CD4-positive, CD25-positive, alpha-beta regulatory T cell (primary cell): ENCODE results near the gene MAFF. TPM values are rescaled to one million over a fixed set of nuclear protein-coding genes. Genes with fewer than 3 reads are reported as not detected.
A peak's percentile ranks its signal among the peaks of the same experiment; 100 is the strongest.

Source experiments
- ATAC-seq, 2 donors: fragments of 150-1000 bp; cut with Tn5 transposase; one replicate each; pipeline ENCODE4 v1.10.0; 2021; ENCODE audit warnings: low read depth in 2 of 2, moderate number of reproducible peaks in 2 of 2, moderate library complexity in 1 of 2
- DNase-seq, 3 donors: peaks; one replicate each; pipeline versions ENCODE4 v3.0.0 to v3.0.0-alpha.2; 2012 to 2022; ENCODE audit warnings: mixed read lengths in 1 of 3
- H3K27ac ChIP-seq: one replicate; pipeline ENCODE4 v1.7.0; 2013; ENCODE audit warnings: mild to moderate bottlenecking, low read length; ENCODE audit not compliant: insufficient read depth, poor library complexity, severe bottlenecking
- H3K27me3 ChIP-seq: one replicate; pipeline ENCODE4 v1.7.0; 2013; ENCODE audit warnings: low read length; ENCODE audit not compliant: control insufficient read depth, insufficient read depth
- H3K36me3 ChIP-seq: one replicate; pipeline ENCODE4 v1.7.0; 2013; ENCODE audit warnings: mild to moderate bottlenecking, low read length, moderate library complexity; ENCODE audit not compliant: control insufficient read depth, insufficient read depth
- H3K4me1 ChIP-seq: 2 replicates; pipeline ENCODE4 v1.7.0; 2013; ENCODE audit warnings: mild to moderate bottlenecking, low read length; ENCODE audit not compliant: insufficient read depth, control insufficient read depth, poor library complexity, severe bottlenecking
- H3K4me3 ChIP-seq: one replicate; pipeline ENCODE4 v1.7.0; 2013; ENCODE audit warnings: low read depth, mild to moderate bottlenecking, low read length, moderate library complexity
- H3K9me3 ChIP-seq, 2 experiments: 1 replicate in 1 of 2; 2 replicates in 1 of 2; pipeline ENCODE4 v1.7.0; 2013; ENCODE audit warnings: low read length in 2 of 2, mild to moderate bottlenecking in 1 of 2, moderate library complexity in 1 of 2; ENCODE audit not compliant: control insufficient read depth in 2 of 2
- H3K27ac Mint-ChIP-seq, 3 donors: one replicate each; pipeline ENCODE4 v1.8.0; 2020 to 2022; ENCODE audit warnings: mild to moderate bottlenecking in 3 of 3, mixed read lengths in 3 of 3, moderate library complexity in 2 of 3
- H3K27me3 Mint-ChIP-seq: one replicate; pipeline ENCODE4 v1.8.0; 2022; ENCODE audit warnings: mild to moderate bottlenecking, mixed read lengths
- H3K36me3 Mint-ChIP-seq: one replicate; pipeline ENCODE4 v1.8.0; 2020; ENCODE audit warnings: mixed read lengths
- H3K4me1 Mint-ChIP-seq, 4 donors: one replicate each; pipeline ENCODE4 v1.8.0; 2020 to 2022; ENCODE audit warnings: mixed read lengths in 4 of 4, mild to moderate bottlenecking in 1 of 4
- H3K4me3 Mint-ChIP-seq, 4 donors: one replicate each; pipeline ENCODE4 v1.8.0; 2020 to 2022; ENCODE audit warnings: mild to moderate bottlenecking in 4 of 4, mixed read lengths in 4 of 4, moderate library complexity in 3 of 4
- H3K9me3 Mint-ChIP-seq, 7 donors: one replicate each; pipeline ENCODE4 v1.8.0; 2020 to 2022; ENCODE audit warnings: mixed read lengths in 7 of 7, mild to moderate bottlenecking in 3 of 7, moderate library complexity in 2 of 7
- polyA plus RNA-seq, 4 donors: library from polyadenylated mRNA; unstranded; fragments of 300-500 nt; fragmentation: Illumina TruSeq; gene quantifications; one replicate each; pipeline ENCODE4 v1.2.3, GENCODE V29; 2021
- total RNA-seq: library from RNA; stranded (reverse); gene quantifications from one replicate; pipeline ENCODE4 v1.2.3, GENCODE V29; 2022

MAFF gene
- total and polyA plus RNA-seq, 5 donors from 2014 or later = 1.4 to 39.4 (median 2.1) TPM

DNA sequence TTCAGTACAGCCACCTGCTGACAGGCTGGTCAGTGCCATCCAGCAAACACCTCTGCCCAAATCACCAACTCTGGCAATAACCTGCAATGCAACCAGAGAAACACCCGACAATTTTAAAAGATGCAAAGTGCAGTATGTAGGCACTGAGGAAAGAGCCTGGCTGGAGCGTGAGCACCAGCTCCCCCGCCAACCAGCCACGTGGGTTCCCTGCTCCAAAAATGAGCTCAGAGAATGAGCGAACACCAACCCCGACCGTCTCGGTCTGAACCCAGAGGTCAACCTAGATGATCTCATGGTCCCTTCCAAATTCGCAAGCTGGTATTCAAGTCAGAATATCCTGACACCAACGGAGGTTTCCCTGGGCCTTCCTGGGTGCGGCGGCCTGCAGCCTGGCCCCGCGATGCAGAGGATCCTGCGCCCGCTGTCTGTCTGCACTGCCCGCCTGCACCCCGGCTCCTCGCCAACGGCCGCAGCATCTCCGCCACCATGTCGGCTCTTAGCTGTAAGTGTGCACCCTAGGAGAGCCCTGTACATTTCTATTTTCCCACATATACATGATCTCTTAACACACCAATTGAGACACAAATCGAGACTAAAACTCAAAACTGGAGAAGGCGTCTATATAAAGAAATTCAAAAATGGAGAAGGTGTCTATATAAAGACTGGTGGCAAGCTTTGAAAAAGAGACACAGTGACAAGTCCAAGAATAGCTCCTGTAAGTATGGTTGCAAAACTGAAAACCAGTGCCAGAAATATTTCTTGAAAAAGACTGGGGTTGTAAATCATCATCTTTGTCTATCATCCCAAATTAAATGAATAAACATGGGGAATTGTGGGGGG, 48.2 kb downstream of the MAFF start:
- Mint-ChIP-seq H3K27me3 (no peaks in the 10 kb centered on the region), H3K4me3 (no peak overlapping the region), H3K36me3 (peaks cover 17% of the 10 kb centered on the region), H3K27ac (peak overlapping the region in 1 of 3 donors; percentile 3), H3K9me3 (no peaks in the 10 kb centered on the region), H3K4me1 (peaks cover 0 to 6% (median under 1%) of the 10 kb centered on the region in 4 donors)
- no peak overlapping the region for H3K27ac ChIP-seq
- H3K27me3 ChIP-seq = no peaks in the 10 kb centered on the region
- no peak for ATAC-seq
- no peak for DNase-seq
- no peak overlapping the region for H3K4me3 ChIP-seq
- H3K36me3 ChIP-seq = peaks cover 16% of the 10 kb centered on the region
- no peaks in the 10 kb centered on the region for H3K9me3 ChIP-seq
- H3K4me1 ChIP-seq = no peaks in the 10 kb centered on the region

DNA sequence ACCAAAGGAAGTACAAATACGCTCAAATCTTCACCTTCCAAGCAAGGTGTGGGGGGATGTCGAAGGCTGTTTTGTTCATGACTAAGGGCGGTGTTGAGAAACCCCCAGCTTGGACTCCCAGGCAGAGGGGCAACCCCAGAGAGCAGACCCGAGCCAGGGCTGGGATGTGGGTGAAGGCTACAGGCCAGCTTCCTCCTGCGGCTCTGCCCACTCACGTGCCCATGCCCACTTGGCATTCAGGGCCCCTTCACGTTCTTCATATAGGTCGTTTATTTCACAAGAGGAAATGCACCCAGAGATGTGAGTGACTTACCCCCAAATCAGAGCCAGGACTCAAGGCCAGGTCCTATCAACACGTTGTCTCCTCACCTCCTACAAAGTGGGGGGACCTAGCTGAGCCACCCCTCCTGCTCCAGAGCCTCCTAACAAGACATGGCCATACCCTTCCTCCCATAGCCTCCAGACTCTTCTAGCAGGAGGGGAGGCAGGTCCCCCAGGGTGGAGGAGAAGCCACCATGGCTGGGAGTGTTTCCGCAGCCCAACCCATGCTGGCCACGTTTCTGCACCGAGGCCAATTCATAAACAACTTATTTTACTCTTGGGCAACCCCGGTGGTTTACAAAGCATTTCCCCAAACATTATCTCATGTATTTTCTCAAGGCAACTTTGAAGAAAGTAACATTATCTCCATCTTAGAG, 49.0 kb downstream of the MAFF start:
- no peaks in the 10 kb centered on the region for H3K9me3 Mint-ChIP-seq
- ATAC-seq (no peak), DNase-seq (no peak)
- H3K27ac Mint-ChIP-seq = peak overlapping the region in 1 of 3 donors; percentile 3
- Histone ChIP-seq H3K9me3 (no peaks in the 10 kb centered on the region), H3K27ac (no peak overlapping the region), H3K4me1 (no peaks in the 10 kb centered on the region), H3K4me3 (no peak overlapping the region), H3K36me3 (peaks cover 15% of the 10 kb centered on the region), H3K27me3 (no peaks in the 10 kb centered on the region)
- peaks cover 17% of the 10 kb centered on the region for H3K36me3 Mint-ChIP-seq
- no peaks in the 10 kb centered on the region for H3K27me3 Mint-ChIP-seq
- H3K4me1 Mint-ChIP-seq = peaks cover 0 to 11% (median 2%) of the 10 kb centered on the region in 4 donors
- H3K4me3 Mint-ChIP-seq = peak overlapping the region in 1 of 4 donors; percentile 80

DNA sequence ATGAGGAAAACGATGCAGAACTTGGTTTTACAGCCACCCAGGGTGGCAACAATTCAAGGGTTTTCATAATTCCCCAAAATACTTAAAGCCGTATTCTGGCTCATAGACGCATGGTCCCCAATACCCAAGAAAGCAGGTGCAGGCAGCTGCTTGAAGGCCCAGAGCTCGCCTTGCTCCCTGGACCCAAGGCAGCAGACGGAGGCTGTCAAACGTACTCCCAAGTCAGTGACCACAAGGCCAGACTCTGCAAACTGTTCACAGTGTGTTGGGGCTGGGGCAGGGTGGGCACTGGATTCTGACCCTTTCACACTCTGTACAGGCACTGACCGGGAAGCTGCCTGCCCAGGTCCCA, 49.5 kb downstream of the MAFF start:
- Mint-ChIP-seq H3K36me3 (peaks cover 17% of the 10 kb centered on the region), H3K4me3 (no peak overlapping the region), H3K27me3 (no peaks in the 10 kb centered on the region), H3K9me3 (no peaks in the 10 kb centered on the region), H3K27ac (no peak overlapping the region), H3K4me1 (peaks cover 0 to 12% (median 3%) of the 10 kb centered on the region in 4 donors)
- Histone ChIP-seq H3K27ac (no peak overlapping the region), H3K4me3 (no peak overlapping the region), H3K27me3 (no peaks in the 10 kb centered on the region), H3K9me3 (no peaks in the 10 kb centered on the region), H3K4me1 (no peaks in the 10 kb centered on the region), H3K36me3 (peaks cover 10% of the 10 kb centered on the region)
- DNase-seq = no peak
- no peak for ATAC-seq

DNA sequence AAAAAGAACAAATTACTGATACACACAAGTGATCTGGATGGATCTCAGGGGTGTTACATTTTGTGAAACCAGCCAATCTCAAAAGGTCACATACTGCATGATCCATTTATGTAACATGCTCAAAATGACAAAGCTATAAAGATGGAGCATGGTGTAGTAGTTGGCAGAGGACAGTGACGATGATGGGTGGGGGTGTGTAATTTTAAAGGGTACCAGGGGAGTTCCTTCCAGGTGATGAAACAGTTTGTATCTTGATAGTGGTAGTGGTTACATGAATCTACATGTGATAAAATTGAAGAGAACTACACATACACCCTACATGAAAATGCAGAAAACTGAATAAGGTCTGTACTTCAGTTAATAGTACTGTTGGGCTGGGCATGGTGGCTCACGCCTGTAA, 53.9 kb downstream of the MAFF start:
- DNase-seq = no peak
- no peak overlapping the region for H3K4me3 Mint-ChIP-seq
- no peak overlapping the region for H3K27ac Mint-ChIP-seq
- Histone ChIP-seq H3K36me3 (no peaks in the 10 kb centered on the region), H3K27ac (no peak overlapping the region), H3K4me3 (no peak overlapping the region), H3K27me3 (no peaks in the 10 kb centered on the region), H3K4me1 (no peaks in the 10 kb centered on the region), H3K9me3 (no peaks in the 10 kb centered on the region)
- peaks cover 5% of the 10 kb centered on the region for H3K36me3 Mint-ChIP-seq
- H3K4me1 Mint-ChIP-seq = peaks cover 0 to 16% (median 9%) of the 10 kb centered on the region in 4 donors
- no peak for ATAC-seq
- no peaks in the 10 kb centered on the region for H3K9me3 Mint-ChIP-seq
- H3K27me3 Mint-ChIP-seq = no peaks in the 10 kb centered on the region

DNA sequence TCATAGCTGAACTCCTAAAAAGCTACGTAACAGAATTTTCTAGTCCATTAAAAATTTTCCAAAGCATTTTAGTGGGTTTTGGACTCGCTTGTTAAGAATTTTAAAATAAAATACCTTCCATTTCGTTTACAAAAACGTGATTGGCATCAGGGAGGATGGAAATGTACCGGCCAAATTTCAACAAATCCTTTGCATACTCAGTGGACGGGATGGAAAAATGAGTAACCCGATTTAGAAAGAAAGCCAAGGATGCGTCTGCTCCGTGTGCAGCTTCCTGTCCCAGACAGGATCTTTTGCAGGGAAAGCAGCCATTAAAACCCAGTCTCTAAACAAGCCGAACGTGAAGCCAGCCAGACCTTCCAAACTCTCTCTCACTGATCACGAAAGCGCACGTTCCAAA, 55.4 kb downstream of the MAFF start:
- Mint-ChIP-seq H3K27me3 (no peaks in the 10 kb centered on the region), H3K36me3 (peaks cover 11% of the 10 kb centered on the region), H3K4me3 (no peak overlapping the region), H3K4me1 (peaks cover 6 to 19% (median 12%) of the 10 kb centered on the region in 4 donors), H3K9me3 (no peaks in the 10 kb centered on the region), H3K27ac (no peak overlapping the region)
- Histone ChIP-seq H3K4me3 (no peak overlapping the region), H3K36me3 (no peaks in the 10 kb centered on the region), H3K27me3 (no peaks in the 10 kb centered on the region), H3K27ac (no peak overlapping the region), H3K9me3 (no peaks in the 10 kb centered on the region), H3K4me1 (no peaks in the 10 kb centered on the region)
- DNase-seq (no peak), ATAC-seq (no peak)

DNA sequence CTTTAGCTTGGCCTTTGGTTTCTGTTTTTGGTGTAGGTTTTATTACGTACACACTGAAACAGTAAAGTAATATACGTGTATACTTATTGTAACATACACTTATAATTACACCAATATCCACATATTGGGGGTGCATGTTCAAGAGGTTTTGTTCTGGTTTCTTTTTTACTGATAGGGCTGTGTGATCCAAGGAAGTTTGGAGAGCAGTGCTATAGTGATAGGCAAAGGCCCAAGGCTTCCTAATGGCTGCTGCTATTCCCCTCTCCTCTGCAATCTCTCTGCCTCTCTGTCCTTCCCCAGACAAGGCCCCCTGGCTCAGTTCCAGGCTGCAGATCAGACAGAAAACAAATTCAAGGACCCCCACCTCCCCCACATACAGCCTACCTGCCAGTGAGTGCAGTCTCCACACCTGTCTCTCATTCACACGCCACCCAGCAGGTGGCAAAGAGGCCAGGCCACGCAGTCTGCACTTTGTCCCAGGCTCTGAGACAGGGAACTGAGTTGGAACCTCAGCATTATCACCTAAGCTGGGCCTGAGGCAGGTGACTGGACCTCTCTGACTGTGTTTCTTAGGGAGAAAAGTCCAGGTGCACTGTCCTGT, 56.0 kb downstream of the MAFF start:
- H3K4me3 ChIP-seq = no peak overlapping the region
- H3K36me3 ChIP-seq = no peaks in the 10 kb centered on the region
- Mint-ChIP-seq H3K4me3 (no peak overlapping the region), H3K27me3 (no peaks in the 10 kb centered on the region), H3K9me3 (no peaks in the 10 kb centered on the region), H3K4me1 (peaks cover 6 to 22% (median 13%) of the 10 kb centered on the region in 4 donors), H3K27ac (peak overlapping the region in 1 of 3 donors; percentile 63), H3K36me3 (peaks cover 14% of the 10 kb centered on the region)
- no peak for DNase-seq
- no peaks in the 10 kb centered on the region for H3K9me3 ChIP-seq
- H3K27ac ChIP-seq = no peak overlapping the region
- H3K27me3 ChIP-seq = no peaks in the 10 kb centered on the region
- ATAC-seq = no peak
- no peaks in the 10 kb centered on the region for H3K4me1 ChIP-seq

DNA sequence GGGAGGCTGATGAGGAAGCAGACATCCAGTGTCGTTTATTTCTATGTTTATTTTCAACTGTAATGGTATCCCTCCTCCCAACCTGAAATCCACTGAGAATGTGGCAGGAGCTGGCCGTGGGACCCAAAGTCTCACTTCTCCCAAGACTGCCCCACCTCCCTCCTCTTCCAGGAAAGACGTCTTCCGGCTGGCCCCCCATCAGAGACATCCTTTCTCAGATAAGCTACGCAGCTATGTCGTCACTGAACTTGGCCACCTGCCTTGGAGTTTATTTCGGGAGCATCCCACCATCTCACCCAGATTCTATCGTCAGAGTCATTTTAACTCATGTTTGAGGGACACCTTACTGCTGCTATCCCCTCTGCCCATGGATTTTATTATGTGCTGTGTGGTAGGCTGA, 57.1 kb downstream of the MAFF start:
- Histone ChIP-seq H3K9me3 (no peaks in the 10 kb centered on the region), H3K4me3 (no peak overlapping the region), H3K27ac (no peak overlapping the region), H3K4me1 (no peaks in the 10 kb centered on the region), H3K27me3 (no peaks in the 10 kb centered on the region), H3K36me3 (no peaks in the 10 kb centered on the region)
- Mint-ChIP-seq H3K9me3 (no peaks in the 10 kb centered on the region), H3K27ac (peak overlapping the region in 1 of 3 donors; percentile 53), H3K36me3 (peaks cover 19% of the 10 kb centered on the region), H3K4me3 (no peak overlapping the region), H3K27me3 (no peaks in the 10 kb centered on the region), H3K4me1 (peaks cover 6 to 27% (median 17%) of the 10 kb centered on the region in 4 donors)
- DNase-seq = no peak
- no peak for ATAC-seq
